HG03064 (cell line): ENCODE results near the gene TKTL1.

Experiments
- ATAC-seq: cut with Tn5 transposase; IDR thresholded peaks from one replicate; pipeline ENCODE4 v1.9.1; 2021; ENCODE audit warnings: low read depth; ENCODE audit not compliant: unreplicated experiment

Gene TKTL1

DNA sequence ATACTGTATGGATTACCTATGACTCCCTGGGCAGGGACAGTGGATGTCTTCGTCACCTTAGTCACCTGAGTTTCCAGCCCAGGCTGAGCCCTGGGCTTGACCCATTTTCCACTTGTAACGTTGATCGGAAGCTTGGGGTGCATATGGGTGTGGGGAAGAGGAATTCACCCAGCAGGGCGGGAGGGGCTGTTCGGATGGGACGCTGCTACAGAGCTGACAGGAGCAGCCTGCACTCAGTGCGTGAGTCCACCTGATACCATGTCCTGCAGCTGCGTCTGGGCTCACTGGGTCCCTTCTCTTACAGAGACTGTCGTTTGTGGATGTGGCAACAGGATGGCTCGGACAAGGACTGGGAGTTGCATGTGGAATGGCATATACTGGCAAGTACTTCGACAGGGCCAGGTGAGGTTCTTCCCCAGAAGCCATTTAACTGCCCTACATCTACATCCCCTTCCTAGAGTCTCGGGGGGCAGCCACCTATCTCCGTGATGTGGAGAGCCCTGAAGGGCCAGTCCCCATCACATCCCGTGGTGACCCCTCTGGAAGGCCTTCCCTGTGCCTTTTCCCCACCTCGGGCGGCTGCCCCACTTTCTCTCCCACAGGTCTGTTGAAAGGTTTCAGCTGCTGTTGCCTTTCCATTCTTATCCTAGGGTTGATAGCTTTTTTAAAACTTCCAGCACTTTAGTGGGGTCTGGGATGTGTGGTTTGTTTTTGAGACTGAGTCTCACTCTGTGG lies 13.6 kb downstream of the TKTL1 start:
- ATAC-seq = no peak

DNA sequence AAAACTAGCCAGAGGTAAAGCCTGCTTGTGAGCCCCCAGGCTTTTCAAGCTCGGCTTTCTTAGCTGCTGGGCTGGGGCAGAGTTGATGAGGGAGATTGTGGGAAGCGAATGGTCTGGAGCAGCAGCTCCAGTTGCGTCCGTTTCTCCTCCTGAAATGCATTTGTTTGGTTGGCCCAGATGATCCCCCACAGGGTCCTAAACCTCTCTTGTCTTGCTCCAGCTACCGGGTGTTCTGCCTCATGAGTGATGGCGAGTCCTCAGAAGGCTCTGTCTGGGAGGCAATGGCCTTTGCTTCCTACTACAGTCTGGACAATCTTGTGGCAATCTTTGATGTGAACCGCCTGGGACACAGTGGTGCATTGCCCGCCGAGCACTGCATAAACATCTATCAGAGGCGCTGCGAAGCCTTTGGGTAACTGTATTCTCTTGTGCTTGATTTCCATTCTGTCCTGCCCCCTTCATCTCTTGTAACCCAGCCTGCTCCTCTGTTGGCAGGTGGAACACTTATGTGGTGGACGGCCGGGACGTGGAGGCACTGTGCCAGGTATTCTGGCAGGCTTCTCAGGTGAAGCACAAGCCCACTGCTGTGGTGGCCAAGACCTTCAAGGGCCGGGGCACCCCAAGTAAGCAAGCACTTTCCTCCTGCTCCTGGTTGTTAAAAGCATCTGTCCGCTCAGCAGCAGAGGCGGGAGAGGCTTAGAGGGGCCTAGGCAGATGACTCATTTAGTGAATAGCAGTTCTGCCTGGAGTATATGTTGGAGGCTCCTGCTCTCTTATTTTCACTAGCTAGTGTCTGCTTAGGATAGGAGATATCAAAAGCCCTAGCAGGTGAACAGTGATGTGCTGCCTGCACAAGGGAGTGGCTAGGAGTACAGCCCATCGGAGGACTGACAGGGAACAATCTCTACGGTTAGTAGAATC lies 15.3 kb downstream of the TKTL1 start:
- no peak for ATAC-seq

DNA sequence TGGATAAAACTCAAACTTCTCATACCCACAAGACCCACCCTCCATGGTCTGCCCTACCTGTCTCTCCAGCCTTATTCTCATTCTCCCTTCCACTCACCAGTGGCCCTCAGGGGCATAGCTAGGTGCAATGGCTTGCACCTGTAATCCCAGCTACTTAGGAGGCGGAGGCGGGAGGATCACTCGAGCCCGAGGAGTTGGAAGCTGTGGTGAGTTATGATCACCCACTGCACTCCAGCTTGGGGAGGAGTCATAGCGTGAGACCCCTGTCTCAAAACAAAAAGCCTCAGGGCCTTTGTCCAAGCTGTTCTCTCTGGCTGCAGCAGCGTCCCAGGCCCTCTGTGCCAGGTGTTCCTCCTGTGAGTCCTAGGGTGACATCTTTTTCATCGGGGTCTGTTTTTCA lies 16.5 kb downstream of the TKTL1 start:
- no peak for ATAC-seq

DNA sequence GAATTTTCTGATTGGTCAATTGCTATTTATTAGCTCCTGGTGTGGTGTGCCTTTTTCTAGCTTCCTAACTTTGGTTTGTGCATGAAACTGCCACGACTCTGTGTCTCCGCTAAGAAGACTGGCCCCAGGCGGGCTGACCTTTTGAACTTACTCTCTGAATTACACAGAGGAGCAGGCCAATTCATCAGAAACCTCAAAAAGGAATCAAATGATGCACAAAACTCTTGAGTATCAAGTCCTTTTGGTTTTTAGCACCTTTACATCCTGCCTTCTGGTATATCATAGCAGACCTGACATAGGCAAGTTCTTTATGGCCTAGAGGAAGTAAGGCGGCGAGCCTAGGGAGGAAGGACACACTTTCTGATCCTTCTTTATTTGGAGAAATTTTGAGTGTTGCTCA lies 17.6 kb downstream of the TKTL1 start:
- no peak for ATAC-seq

DNA sequence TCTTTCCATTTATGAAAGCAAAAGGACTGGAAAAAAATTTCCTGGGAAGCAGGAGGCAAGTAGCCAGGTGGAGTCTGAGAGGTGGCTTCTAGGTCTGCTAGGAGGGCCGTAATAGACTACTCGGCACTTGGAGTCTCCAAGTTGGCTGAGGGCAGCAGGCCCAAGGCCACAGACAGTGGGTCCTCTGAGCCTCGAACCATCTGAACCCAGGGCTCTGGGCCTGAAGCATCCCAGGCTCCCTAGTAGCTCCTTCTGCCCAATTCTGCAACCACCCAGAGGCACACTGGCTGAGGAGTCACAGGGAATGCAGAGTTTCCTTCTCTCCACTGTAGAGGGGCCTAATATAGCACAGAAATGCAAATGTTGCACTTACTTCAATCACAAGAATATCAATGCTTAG lies 19.8 kb downstream of the TKTL1 start:
- no peak for ATAC-seq

DNA sequence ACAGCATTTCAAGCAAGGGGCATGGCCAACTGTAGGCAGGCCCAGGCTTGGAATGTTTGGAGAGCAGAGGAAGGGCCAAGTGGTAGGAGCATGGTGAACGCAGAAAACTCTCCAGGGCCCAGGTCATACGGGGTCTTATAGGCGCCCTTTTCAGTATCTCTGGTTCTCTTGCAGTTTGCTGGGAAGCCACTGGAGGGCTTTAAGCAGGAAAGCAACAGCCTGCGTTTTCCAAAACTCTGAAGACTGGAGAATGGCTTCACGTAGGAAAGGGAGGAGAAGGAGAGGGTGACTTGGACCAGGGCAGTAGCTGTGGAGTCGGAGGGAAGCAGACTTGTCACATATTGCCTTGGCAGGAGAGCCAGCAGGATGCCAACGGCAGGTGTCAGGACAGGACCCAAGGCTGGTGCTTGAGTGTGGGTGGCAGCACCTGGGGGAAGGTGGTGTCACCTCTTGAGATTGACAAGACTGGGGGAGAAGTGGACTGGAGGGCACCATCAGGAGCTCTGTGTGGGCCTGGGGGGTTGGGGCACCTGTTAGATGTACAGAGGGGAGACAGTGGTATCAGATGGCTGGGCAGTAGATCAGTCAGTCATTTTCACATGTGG lies 21.9 kb downstream of the TKTL1 start:
- no peak for ATAC-seq

DNA sequence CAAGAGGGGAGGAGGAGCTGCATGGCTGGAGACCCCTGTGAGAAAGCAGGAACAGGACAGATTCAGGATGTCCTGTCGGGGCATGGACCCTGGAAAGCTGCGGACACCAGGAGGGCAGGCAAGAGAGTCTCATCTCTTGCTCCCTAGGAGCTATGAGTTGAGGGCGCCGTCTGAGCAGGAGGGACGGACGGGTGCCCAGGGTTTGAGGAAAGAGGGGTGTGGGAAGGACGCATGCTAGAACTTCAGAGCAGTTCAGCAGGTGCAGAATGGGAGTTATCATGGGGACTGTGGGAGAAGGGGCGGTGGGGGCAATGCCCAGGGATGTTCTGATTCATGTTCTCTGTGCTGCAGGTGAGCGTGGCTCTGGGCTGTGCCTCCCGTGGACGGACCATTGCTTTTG lies 24.8 kb downstream of the TKTL1 start:
- no peak for ATAC-seq

DNA sequence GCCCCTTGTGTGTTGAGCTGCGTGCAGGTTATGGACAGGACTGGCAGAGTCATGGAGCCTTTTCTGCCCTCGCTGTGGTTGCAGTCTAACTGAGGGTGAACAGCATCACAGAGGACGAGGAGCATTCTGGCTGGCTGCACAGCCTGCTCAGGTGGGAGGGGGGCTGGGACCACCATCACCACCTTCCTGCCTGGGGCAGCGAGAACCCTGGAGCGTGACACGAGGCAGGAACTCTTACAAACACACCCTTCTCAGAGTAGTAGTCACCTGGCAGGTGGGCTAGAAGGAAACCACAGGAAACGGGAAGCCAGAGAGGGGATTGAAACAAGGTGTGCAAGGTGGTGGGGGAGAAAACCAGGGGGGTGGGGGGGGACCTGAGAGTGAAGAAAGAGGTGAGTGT lies 25.6 kb downstream of the TKTL1 start:
- ATAC-seq = no peak

DNA sequence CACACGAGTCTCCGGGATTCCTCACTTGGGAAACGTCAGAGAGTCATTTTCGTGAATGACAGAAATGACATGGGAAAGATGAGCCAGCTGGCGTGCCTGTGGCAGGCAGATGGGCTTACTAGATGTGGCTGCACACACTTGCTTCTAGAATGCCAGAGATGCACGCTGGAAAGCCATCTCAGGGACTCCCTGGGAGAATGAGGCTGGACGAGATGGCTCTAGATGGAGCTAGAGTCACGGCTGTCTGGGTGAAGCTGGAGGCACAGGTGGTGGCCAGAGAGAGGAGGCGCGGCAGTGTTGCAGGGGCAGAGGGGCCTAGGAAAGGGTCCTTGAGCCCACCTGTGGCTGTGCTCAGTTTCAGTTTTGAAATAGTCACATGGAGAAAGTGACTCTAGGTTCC lies 26.0 kb downstream of the TKTL1 start:
- no peak for ATAC-seq

DNA sequence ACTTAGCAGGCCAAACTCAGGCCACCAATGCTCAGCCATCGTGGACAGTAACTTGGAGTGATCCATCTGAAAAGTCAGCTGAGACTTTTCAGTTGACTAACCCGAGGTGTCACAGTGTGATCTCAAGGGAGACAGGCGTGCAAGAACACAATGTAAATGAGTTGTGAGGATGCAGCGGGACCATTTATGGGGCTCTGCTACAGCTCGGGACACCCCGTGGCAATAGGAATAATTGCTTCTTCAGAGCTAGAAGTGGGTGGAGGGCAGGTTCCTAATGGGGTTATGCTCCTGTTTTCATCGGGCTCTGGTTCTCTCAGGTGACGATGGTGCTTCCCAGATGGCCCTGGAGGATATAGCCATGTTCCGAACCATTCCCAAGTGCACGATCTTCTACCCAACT lies 27.3 kb downstream of the TKTL1 start:
- no peak for ATAC-seq

DNA sequence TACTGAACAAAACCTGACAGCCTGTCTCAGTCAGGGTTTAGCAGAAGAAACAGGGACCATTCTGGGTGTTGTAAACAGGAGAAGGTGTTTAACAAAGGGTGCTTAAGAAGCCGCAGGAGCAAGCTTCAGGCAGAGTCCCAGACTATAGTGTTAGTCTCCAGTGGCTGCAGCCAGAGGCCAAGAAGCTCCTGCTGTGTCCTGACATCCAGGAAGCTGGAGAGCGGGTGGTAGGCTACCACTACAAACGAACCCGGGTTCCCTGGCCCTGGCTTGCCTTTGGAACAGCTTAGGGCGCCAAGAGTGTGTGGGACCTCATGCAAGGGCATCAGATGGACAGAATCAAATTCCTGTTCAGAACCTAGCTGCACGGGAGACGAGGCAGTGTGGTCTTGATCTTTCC lies 27.9 kb downstream of the TKTL1 start:
- ATAC-seq = no peak

DNA sequence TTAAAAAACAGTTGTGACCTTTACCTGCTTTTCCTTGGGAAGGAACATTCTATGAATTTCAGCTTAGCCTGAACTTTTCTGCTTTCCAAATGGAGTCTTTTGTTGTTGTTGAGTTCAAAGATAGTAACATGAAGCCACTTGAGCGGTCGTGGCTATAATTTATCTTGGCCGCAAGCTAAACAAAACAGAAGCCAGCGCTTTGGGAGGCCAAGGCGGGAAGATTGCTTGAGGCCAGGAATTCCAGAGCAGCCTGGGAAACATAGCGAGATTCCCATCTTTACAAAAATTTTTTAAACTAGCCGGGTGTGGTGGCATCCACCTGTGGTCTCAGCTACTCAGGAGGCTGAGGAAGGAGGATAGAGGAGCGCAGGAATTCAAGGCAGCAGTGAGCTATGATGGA lies 29.9 kb downstream of the TKTL1 start:
- ATAC-seq = no peak

DNA sequence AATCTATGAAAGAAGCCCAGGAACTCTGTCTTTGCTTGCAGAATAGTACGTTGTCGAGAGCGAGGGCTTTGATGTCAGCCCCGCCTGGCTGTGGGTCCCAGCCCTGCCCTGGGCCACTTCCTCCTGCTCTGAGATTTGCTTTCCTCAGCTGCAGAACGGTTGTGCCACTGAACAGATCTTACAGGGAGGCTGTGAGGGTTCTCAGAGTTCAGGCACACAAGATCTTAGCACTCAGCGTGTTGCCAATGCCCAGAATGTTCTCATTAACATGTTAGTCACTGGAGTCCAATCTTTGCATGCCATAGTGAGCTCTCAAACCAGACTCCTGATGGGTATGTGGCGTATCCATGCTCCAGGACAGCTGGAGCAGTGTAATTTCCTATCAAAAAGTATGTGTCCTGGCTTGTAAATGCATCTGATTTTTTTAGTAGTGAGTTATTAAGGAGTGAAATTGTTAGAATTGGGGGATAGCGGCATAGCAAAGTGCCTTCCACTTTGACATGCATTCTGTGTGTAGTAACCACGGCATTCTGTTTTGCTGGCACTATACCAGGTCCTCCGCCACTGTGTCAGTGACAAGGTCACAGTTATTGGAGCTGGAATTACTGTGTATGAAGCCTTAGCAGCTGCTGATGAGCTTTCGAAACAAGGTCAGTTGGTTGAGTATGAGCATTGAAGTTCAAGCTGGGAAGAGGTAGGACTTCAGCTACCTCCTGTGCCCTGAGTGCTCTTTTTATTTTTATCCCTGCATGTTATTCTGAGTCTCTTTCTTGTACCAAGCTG lies 31.6 kb downstream of the TKTL1 start:
- no peak for ATAC-seq

DNA sequence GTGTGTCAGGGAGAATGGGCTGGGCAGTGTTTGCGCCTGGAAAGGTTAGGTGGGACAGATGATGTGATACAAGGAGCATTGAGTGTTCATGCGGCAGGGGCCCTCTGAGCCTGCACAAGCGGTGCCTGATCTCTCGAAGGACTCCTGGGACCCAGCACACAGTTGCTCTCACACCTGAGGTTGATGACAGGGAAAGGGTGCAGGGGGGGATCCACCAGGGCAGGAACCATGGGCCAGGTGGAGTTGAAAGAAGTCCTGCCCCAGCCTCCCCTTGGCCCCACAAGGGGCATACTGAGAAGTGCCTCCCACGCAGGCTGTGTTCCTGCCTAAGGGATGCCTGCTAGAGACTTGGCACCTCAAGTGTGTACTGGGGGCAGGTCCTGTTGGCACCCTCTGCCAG lies 33.1 kb downstream of the TKTL1 start:
- no peak for ATAC-seq

DNA sequence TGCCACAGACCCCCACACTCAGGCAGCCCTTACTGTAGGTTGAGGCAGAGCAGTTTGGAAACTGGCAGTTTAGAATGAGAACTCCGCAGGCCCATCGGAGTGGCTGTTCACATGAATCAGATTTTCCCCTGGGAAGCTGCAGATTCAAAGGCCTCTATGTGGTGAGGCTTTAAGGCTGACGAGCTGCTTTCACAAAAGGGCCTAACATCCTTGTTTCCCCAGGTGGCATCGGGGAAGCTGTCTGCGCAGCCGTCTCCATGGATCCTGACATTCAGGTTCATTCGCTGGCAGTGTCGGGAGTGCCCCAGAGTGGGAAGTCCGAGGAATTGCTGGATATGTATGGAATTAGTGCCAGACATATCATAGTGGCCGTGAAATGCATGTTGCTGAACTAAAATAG lies 33.7 kb downstream of the TKTL1 start:
- no peak for ATAC-seq

DNA sequence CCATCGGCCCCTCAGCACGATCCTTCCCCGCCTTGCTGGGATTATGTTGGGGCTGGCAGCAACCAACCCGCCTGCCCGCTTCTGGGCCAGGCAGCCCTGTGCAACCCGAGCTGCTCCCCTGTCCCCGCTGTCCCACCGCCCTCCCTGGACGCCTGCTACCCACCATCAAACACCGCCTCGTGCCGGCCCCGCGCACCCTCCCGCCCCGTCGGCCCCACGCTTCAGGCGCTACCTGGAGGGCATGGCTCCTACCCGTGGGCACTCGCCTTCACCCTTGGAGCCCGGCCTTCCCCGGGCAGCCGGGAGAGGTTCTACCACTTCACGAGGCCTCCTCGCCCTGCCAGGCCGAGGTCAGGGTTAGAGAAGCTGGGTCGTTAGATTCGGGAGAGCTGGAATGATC lies 37.0 kb downstream of the TKTL1 start:
- ATAC-seq = no peak

DNA sequence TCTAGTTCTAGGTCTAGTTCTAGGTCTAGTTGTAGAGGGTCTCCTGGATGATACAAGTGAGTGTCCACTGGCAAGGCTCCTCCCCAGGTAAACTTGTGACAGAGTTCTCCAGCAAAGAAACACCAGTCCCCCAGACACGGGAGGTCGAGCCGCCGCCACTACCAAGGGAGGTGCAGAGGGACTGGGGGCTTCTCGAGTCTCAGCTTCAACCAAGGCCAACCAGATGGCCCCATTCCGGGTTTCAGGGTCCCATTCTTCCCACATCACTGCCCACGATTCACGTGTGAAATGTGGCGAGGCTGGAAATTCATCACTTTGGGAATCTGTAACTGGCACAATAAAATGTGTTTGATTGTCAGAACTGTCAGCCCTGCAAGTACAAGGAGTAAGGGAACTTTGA lies 37.5 kb downstream of the TKTL1 start:
- ATAC-seq = no peak

DNA sequence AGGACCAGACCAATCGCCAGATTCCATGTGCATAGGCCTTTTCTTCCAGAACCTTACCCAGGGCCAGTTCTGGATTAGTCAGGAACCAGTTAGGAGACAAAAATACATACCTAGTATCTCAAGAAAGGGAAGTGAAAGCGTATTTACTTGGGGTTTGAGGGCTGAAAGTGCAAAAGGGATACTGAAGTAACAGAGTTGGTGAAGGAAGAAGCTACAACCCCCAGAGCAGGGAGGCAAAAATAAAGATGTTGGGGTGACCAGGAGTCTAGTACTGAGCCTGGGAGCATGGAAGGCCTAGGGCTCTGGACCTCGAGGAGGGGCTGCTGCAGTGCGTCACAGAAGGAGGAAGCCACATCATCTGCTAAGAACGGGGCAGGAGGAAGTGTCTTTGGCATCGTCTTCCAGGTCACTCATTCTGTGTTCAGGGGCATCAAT lies 38.3 kb downstream of the TKTL1 start:
- ATAC-seq = no peak

DNA sequence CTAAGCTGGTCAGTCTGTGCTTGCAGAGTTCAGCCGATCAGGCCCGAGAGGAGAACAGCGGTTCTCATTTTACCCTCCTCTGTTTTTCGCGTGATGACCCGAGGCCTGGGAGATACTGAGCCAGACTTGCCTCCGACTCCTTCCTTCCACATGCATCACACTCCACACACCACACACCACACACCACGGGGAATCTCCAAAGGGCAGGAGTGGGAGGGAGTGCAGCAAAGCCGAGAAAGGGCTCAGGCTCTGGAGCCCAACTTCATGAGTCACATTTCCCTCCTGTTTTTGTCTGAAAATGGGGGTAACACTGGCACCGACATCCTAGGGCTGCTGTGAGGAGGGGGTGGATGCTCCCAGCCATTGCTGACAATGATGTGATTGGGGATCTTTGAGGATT lies 38.9 kb downstream of the TKTL1 start:
- no peak for ATAC-seq

DNA sequence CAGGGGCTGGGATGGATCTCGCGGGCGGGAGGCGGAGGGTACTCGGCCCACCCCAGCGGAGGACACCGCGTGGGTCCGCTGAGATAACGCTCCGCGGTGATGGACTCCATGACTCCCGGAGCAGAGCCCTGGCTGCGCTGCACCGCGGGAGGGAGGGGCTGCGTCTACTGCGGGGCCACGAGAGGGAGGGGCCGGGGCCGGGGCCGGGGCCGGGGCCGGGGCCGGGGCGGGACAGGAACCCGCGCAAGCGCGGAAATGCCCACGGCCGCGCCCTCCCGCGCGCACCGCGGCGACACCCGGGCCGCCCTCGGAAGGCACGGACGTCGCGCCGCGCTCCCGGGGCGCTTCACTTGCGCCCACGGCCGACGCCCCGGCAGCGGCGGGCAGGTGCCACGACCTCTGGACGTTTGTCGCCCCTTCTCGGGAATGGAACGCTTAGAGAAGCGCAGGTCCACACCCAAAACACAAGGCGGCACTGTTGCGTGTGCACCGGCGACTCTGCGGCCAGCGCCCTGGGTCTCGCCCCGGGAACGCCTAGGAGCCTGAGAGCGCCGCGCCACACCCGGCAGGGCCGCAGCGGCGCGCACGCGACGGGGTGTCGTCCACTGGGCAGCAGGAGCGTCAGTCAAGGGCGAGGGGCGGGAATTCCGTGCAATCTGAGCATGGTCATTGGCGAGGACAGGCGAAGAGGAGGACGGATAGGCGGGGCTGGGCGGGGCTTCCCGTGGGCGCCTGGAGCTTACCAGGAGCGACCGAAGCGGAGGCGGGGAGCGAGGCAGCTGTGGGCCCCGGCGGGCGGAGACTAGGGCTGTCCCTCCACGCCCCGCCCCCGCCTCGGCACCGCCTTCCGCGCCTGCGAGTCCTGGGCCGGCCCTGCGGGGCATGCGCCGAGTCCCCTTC lies 46.1 kb downstream of the TKTL1 start:
- ATAC-seq = peak; percentile 64
